ENCODE results near the gene CYP27C1. TPM values are rescaled to one million over a fixed set of nuclear protein-coding genes. Genes with fewer than 3 reads are reported as not detected.

CYP27C1 gene
- total RNA-seq, 2 experiments from 2014 or later: not detected

GRCh38 chr2:127200962-127201361 is 19.1 kb downstream of the CYP27C1 start:
- Mint-ChIP-seq H3K9me3 (no peaks in the 10 kb centered on the region), H3K27me3 (peaks cover 15% of the 10 kb centered on the region), H3K4me1 (ENCODE audit: low read depth) (no peaks in the 10 kb centered on the region), H3K4me3 (no peak overlapping the region), H3K27ac (no peak overlapping the region), H3K36me3 (ENCODE audit: low read depth) (no peaks in the 10 kb centered on the region)
- H3K36me3 ChIP-seq (ENCODE audit: insufficient read depth, low read length): no peaks in the 10 kb centered on the region
- no peak for TF ChIP-seq CTCF (IDR thresholded peaks at IDR 0.05)
- no peaks in the 10 kb centered on the region for H3K4me1 ChIP-seq (ENCODE audit: insufficient read depth, low read length)
- POLR2A ChIA-PET: no interaction called here
- H3K9me3 ChIP-seq (ENCODE audit: control insufficient read depth in 1 of 2, insufficient read depth in 1 of 2, low read length in 2 of 2): peaks cover 0 to 11% of the 10 kb centered on the region in 2 experiments
- H3K27me3 ChIP-seq (ENCODE audit: control insufficient read depth in 1 of 2, insufficient read depth in 2 of 2, low read length in 2 of 2): peaks cover 2 to 4% of the 10 kb centered on the region in 2 experiments
- intact Hi-C loops (cut with DNase I, micrococcal nuclease): no loop called here
- CTCF ChIA-PET: no interaction called here
- DNase-seq (no peak), ATAC-seq (ENCODE audit: poor library complexity) (no peak)
- H3K4me3 ChIP-seq (ENCODE audit: low read length): no peak overlapping the region
- H3K27ac ChIP-seq (ENCODE audit: low read depth in 1 of 2, low read length in 2 of 2): no peak overlapping the region

GRCh38 chr2:127199223-127199622 is 20.9 kb downstream of the CYP27C1 start:
- Mint-ChIP-seq H3K9me3 (no peaks in the 10 kb centered on the region), H3K4me1 (ENCODE audit: low read depth) (no peaks in the 10 kb centered on the region), H3K27me3 (peaks cover 5% of the 10 kb centered on the region), H3K36me3 (ENCODE audit: low read depth) (no peaks in the 10 kb centered on the region), H3K27ac (no peak overlapping the region), H3K4me3 (no peak overlapping the region)
- Histone ChIP-seq H3K4me3 (ENCODE audit: low read length) (no peak overlapping the region), H3K27me3 (ENCODE audit: control insufficient read depth in 1 of 2, insufficient read depth in 2 of 2, low read length in 2 of 2) (peaks cover 0 to 2% of the 10 kb centered on the region in 2 experiments), H3K36me3 (ENCODE audit: insufficient read depth, low read length) (no peaks in the 10 kb centered on the region), H3K4me1 (ENCODE audit: insufficient read depth, low read length) (no peaks in the 10 kb centered on the region), H3K9me3 (ENCODE audit: control insufficient read depth in 1 of 2, insufficient read depth in 1 of 2, low read length in 2 of 2) (peaks cover 0 to 7% of the 10 kb centered on the region in 2 experiments), H3K27ac (ENCODE audit: low read depth in 1 of 2, low read length in 2 of 2) (no peak overlapping the region)
- DNase-seq (no peak), ATAC-seq (ENCODE audit: poor library complexity) (no peak)
- TF ChIP-seq CTCF (IDR thresholded peaks at IDR 0.05): no peak
- intact Hi-C loops (cut with DNase I, micrococcal nuclease): loop anchor here in 1 of 2 experiments (5.0 kb wide), 1 partner anchor 448 kb away; the partner anchor contains the start of gene GPR17
- CTCF ChIA-PET: no interaction called here
- POLR2A ChIA-PET: no interaction called here

GRCh38 chr2:127197475-127198385 is 22.4 kb downstream of the CYP27C1 start:
- ChIA-PET CTCF (interaction anchor here (1.0 to 1.3 kb wide), 2 partner anchors 281 to 285 kb away, joined by 4 to 8 read pairs; no protein-coding TSS in a partner anchor), POLR2A (interaction anchor here (1.1 kb wide), 1 partner anchor 282 kb away, joined by 4 read pairs; no protein-coding TSS in a partner anchor)
- Histone ChIP-seq H3K9me3 (ENCODE audit: control insufficient read depth in 1 of 2, insufficient read depth in 1 of 2, low read length in 2 of 2) (peaks cover 0 to 7% of the 10 kb centered on the region in 2 experiments), H3K27me3 (ENCODE audit: control insufficient read depth in 1 of 2, insufficient read depth in 2 of 2, low read length in 2 of 2) (no peaks in the 10 kb centered on the region), H3K4me1 (ENCODE audit: insufficient read depth, low read length) (no peaks in the 10 kb centered on the region), H3K27ac (ENCODE audit: low read depth in 1 of 2, low read length in 2 of 2) (no peak overlapping the region), H3K4me3 (ENCODE audit: low read length) (peak overlapping the region; percentile 17), H3K36me3 (ENCODE audit: insufficient read depth, low read length) (no peaks in the 10 kb centered on the region)
- intact Hi-C loops (cut with DNase I, micrococcal nuclease): loop anchor here (1.0 to 5.0 kb wide), 3 partner anchors 281 to 450 kb away; partner anchors contain the start of gene GPR17 (in 1 of the 2)
- Mint-ChIP-seq H3K4me1 (ENCODE audit: low read depth) (no peaks in the 10 kb centered on the region), H3K27ac (no peak overlapping the region), H3K4me3 (peak overlapping the region; percentile 81), H3K36me3 (ENCODE audit: low read depth) (no peaks in the 10 kb centered on the region), H3K9me3 (no peaks in the 10 kb centered on the region), H3K27me3 (no peaks in the 10 kb centered on the region)
- TF ChIP-seq CTCF (IDR thresholded peaks at IDR 0.05): no peak
- peak; percentile 81 for ATAC-seq (ENCODE audit: poor library complexity)
- peak; percentile 12 to 65 (median 38) for DNase-seq

Measured in CD4-positive, alpha-beta T cell (primary cell).